NCI-H2029 (cell line): ENCODE results near the gene DVL1.

Experiments
- DNase-seq: peaks from one replicate; lab custom pipeline; 2025; lab: John Stamatoyannopoulos, UW

The DVL1 gene

DNA sequence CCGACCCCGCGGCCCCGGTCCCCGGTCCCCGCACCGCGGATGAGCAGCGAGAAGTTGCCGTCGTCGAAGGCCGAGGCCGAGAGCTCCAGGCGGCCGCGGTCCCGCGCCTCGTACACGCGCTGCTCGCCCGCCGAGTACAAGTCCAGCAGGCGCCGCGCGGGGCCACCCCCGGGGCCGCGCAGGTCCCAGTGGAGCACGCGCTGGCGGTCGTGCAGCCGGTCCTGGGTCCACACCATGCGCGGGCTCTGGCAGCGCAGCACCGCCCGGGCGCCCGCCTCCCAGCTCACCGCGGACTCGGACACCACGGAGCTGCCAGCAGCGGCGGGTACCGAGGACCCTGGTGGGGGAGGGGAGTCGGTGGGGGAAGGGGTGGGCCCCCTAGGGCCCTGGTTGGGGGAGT is 6.2 kb upstream of the DVL1 start:
- no peak for DNase-seq

GRCh38 chr1:1354271-1355247 is 5.3 kb upstream of the DVL1 start:
- DNase-seq: no peak

DNA sequence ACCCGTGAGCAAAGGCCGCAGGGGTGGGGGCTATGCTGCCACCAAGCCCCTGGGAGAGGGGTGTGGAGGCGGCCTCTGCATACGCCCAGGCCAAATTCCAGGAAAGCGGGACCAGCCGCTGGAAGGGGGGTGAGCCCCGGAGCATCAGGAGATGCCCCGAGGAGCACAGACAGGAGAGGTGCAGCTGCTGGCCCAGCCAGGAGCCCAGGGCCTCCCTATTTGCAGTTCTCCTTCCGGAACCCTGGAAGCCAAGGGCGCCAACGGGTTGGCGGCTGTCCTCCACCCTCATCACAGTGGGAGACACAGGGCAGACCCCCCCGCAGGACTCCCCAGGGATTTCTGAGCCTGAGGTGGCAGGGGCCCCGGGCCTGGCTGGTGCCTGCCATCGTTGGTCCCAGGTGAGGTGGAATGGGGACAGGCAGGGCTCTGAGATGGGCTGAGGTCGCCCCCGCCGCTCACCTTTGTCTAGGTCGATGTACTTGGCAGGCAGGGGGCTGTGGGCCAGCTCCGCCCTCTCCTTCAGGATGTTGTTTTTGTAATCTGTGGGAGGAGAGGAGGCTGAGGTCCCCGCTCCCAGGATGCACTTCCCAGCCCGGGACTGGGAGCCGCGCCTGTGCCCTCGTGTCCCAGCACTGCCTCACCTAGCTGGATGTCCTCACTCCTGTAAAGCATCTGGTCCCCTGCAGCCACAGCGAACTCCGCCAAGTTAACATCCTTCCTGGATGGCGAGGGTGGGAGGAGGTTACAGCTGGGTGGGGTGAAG is 4.4 kb upstream of the DVL1 start:
- no peak for DNase-seq

GRCh38 chr1:1352786-1353388 is 3.7 kb upstream of the DVL1 start:
- DNase-seq: no peak

DNA sequence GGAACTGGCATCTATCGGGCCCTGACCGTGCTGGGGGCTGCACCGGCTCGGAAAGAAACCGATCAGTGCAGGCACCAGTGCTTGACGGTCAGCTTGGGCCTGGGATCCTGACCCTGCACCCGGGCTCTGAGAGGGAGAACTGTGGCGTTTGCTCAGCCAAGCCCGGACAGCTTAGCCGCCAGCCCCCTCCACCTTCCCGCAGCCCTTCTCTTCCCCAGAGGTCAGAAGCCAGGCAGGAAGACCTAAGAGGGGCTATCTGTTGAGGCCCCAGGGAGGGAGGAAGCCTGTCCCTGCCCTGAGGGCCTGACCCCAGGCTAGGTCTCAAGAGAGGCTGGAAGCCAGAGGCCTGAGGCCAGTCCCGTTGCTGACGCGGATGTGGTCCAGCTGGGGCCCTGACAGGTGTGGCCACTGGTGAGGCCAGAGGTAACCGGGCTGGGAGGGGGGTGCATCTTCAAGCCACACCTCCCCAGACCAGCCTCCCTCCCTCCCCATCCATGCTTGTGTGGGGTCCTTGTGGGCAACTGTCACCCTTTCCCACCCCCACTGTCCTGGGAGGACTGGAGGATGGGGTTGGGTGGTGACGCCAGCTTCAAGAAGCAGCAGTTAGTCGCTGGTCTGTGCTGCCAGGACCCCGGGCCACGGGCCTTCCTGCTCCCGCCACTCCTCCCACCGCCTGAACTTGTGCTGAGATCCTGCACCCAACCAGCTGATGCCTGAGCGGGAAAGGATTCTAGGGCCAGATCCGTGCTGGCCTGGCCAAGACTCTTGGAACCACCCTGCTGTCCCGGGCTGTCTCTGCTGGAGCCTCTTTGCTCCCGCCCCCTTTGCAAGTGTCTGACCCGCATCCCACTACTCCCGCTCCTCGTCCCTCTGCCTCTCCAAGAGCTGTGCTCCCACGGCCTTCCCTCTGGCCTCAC is 2.6 kb upstream of the DVL1 start:
- no peak for DNase-seq

GRCh38 chr1:1348420-1349255 is 580 bp downstream of the DVL1 start:
- no peak for DNase-seq

- no peak for DNase-seq
Measured at GRCh38 chr1:1347663-1348419, 1.4 kb downstream of the DVL1 start.

DNA sequence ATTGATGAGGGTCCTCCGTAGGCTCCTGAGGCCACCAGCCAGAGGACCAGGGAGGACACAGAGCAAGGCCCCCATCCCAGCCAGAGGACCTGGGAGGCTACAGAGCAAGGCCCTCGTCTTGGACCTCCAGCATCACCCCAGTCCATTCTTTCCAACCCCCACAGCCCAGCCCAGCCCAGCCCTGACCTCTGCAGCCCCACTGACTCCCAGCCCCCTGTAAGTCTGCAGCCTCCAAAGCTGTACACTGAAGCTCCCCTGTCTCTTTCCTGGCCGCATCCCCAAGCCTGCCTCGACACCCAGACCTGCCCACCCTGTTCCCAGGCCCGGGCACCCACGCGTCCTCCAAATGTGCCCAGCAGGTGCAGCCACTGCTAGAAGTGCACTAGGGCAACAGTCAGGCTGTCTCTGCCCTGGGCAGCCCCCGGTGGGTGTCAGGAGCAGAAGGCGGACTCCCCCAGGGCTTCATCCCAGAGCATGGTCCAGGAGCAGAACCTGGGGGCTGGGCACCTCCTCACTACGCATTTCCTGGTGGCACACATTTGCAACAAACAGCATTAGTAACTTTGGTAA is 2.1 kb downstream of the DVL1 start:
- DNase-seq: no peak

GRCh38 chr1:1346501-1346890 is 2.7 kb downstream of the DVL1 start:
- no peak for DNase-seq

- DNase-seq: no peak
Measured at GRCh38 chr1:1345860-1346500, 3.2 kb downstream of the DVL1 start.

DNA sequence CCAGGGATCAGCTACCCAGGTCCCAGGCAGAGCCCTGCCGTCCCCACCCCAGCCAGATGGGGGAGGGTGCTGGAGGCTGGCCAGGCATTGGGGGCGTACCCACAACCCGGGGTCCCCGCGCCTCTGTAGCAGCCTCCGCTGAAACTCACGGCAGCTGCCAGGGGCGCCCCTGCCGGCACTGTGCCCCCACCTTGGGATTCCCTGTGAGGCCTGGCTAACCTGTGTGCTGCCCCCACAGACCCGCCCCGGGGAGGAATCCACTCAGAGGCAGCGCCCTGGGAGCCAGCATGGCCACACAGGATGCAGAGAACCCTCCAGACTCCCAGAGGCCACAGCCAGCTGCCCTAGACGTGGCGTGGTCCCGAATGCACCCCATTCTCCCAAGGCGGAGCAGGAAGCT is 3.8 kb downstream of the DVL1 start:
- DNase-seq: no peak

DNA sequence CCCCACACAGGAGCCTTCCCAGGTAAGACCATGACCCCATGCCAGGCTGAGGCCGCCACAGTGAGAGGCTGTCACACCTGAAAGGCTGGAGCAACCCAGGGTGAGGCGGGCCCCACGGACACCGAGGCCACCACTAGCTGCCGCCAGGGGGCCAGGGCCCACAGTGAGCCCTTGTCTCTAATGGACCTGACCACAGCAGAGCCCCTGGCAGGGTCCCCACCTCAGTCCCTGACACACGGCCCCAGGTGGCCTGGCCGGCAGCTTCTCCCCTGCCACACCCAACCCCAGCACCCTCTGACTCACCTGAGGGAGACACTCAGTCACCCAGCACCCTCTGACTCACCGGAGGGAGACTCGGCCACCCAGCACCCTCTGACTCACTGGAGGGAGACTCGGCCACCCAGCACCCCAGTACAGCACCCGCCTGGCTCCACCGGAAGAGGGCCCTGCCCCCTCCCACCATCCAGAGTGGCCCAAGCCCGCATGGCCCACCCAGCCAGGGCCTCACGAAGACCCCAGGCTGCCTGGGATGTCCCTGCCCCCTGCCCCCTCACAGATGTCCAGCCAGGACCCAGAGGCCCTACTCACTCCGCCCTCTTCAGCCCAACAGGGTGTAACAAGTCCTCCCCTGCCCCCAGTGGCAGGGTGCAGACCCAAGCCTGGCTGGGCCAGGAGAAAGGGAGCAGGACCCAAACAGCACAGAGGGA is 4.4 kb downstream of the DVL1 start:
- DNase-seq: no peak

DNA sequence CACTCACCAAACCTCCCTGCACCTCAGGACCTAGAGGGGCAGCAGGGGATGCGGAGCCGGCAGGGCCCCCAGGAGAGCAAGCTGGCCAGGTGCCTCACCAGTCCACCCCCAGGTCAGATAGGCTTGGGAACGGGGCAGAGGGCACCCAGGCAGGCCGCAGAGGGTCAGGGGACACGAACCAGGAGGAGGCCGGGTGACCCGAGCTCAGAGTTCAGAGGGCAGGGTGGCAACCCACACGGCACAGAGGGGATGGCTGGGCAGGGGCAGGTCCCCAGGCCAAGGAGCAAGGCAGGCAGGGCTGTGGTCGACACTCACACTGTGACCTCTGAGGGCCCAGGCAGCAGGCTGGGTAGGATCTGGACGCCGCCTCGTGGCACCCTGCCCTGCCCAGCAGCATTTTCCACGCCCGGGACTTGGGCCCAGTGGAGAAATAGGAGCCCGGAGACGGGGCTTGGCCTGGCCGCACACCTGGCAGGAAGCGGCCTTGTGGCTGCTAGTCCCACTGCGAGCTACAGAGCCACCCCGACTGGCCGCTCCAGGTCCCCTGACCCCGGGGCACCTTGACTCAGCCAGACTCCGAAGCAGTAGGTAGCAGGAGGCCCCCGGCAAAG is 5.3 kb downstream of the DVL1 start:
- no peak for DNase-seq

GRCh38 chr1:1342584-1343115 is 6.6 kb downstream of the DVL1 start:
- DNase-seq: no peak

- no peak for DNase-seq
Measured at GRCh38 chr1:1342061-1342562, 7.1 kb downstream of the DVL1 start.

DNA sequence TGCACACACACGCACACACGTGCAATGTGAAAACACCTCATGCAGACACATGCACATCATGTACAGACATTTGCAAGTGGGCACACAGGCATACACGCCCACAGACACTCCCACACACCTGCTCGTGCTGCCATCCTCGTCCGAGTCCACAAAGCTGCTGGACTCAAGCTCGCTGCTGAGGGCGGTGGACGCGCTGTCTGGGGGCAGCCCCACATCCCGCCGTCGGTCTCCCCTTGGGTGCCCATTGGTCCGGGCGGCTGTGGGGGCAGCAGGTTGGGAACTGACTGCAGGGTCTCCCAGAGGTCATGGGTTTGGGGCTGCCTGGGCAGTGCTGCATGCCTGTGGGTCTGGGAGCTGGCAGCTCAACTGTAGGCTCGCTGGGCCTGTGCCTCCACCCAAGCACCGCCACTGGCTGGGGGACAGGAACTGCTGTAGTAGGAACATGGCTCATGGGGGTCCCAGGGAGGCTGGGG is 7.6 kb downstream of the DVL1 start:
- DNase-seq: no peak

DNA sequence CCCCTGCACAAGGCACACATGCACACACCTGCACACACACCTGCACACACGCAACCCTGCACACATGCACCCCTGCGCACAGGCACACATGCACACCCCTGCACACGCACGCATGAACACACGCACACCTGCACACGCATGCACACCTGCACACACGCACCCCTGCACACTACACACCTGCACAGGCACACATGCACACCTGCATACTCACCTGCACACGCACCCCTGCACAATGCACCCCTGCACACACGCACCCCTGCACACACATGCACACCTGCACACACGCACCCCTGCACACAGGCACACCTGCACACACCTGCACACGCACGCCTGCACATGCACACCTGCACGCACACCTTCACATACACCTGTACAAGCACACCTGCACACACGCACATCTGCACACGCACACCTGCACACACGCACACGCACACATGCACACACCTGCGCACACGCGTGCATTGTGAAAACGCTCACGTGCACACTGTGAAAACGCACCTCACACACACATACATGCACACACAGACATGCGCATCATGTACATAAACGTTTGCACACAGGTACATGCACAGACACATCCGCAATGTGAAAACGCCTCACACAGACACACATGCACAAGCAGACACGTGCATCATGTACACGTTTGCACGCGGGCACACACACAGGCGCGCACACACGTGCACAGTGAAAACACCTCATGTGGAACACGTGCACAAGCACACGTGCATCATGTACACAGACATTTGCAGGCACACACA is 8.2 kb downstream of the DVL1 start:
- DNase-seq: no peak
